GM18861 (cell line): ENCODE data around the gene RNASE7.
"Not testable (repeated sequence)": the region's sequence is repeated elsewhere in the genome, so short reads cannot be mapped to it uniquely, and the experiment has no call there.

Source experiments
- ATAC-seq: cut with Tn5 transposase; IDR thresholded peaks from one replicate; pipeline ENCODE4 v1.9.1; 2021; ENCODE audit not compliant: unreplicated experiment

RNASE7 gene, protein sequence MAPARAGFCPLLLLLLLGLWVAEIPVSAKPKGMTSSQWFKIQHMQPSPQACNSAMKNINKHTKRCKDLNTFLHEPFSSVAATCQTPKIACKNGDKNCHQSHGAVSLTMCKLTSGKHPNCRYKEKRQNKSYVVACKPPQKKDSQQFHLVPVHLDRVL

DNA sequence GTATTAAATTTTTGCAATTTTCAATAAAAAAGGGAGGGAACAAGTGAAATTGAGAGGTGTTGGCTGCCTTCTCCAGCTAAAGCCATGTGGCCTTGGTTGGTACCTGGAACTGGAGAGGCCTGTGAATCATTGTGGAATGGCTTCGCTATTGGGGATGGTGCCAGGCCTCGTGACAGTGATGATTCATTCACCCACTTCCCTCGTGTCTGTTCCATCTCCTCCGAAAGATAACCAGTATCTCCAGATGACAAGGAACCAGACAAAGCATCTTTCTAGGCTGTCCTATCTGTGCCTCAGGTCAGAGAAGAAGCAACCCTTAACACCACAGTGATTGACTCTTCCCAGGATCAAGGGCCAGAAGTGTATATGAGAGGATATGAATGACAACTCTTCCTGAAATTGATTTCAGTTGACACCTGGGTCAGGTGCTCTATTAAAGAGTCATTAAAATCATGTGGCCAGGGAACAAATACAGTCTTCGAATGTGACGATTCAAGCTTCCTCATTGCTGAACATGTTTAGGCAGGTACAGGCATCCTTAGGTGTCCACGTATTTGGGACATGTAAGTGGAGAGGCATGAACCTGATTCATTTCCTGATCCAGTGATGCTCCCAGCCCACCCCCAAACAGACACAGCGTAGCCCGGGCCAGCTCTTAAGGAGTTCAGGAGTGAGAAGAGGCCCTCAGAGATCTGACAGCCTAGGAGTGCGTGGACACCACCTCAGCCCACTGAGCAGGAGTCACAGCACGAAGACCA, at the start of gene RNASE7:
TSS of gene RNASE7 (plus strand) at position 687 of the 758 bp plus-strand sequence. CDS start 631 bp downstream, outside the sequence.
- ATAC-seq, result no peak

DNA sequence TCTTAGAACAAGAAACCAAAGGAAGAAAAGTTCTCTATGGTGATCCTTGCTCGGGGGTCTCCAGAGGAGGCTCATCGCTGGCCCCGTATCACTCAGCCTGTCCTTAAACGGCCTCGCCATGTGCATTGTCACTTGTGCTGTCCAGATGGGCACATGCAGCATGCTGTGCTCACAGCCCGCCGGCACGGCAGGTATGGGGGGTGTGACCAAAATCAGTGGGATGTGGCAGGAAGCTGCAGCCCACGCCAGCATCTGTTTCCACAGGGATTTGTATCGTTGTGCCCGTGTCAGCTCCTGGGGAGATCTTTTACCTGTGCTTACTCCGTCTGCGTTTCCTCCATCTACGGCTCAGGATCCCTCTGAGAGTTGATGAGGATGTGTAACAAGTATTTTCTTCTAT, 45.6 kb upstream of the RNASE7 start:
- ATAC-seq, result no peak

DNA sequence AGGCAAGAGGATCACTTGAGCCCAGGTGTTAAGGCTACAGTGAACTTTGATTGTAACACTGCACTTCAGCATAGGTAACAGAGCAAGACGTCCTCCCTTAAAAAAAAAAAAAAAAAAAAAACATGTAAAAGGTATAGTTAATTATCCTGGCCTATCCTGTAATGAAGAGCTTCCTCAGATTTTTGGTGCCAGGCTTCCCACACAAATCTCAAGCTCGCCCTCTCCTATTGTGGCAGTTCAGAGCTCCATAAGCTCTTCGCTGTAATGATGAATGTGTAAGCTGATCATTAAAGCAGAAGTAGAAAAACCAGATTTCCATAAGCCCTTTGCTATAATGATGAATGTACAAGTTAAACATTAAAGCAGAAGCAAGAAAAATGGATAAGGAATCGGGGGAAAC, 45.0 kb upstream of the RNASE7 start:
- ATAC-seq, result no peak

DNA sequence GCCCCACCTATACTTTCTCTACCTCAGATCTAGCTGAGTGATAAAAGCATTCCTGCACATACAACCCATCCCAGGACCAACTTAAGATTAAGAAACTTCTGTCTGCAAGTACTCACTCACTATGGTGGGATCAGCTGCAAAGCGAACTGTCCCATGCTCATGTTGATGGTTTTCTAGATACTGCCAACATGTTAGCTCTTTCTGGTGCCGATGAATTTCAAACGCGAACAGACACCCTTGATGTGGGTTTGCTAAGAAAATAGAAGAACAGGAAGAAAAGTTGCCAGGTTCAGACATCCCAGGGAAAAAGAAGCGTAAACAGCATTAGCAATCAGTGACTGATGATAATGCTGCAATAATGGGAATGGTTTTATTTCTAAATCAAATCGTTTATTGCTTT, 44.6 kb upstream of the RNASE7 start:
- ATAC-seq, result no peak

DNA sequence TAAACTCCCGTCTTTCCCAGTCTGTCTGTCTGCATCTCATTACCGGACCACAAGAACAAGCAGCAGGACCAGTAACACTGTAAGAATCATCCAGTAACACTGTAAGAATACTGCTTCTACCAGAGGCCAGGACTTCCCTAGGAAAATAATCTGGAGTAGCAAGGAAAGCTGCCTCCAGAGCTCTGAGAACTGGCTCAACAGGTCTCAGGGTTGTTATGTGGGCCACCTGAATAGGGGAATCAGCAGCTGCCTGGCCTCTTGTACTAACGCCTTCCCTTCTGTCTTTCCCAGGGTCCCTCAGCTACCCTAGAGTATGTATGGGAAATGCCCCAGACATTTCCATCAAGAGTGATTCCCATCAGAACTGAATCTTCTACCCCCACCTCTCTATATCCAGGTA, 44.0 kb upstream of the RNASE7 start:
- no peak for ATAC-seq

DNA sequence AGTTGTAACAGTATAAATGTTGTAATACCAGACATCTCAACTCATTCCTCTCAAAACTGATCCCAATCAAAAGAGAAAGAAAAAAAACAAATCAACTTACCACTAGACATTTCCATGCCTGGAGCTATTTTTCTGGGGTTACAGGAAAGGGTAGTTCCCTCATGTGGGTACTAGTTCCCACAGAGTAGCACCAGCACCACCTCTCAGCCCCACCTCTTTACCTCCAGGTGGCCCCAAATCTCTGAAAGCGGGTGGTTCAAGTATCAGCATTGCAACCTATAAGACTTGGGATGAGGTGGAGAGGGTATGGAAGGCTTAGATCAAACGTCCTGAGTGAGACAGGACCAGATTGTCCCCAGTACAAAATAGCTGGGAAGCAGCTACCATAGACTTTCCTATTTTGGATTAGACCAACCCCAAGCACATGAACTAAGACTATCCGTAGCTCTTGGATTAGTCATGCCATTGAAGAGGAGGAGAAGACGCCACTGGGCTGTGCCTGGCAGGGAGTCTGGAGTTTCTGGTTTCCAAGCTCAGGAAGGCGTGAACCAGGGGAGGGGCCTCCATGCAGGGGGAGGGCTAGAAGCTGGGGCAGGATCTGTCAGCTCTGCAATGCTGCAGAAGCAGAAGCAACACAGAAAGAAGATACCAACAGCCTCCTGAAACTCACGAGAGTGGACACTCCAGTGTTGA, 43.3 kb upstream of the RNASE7 start, which contains the start of gene SLC39A2:
TSS of gene SLC39A2 (plus strand) at position 620 of the 693 bp plus-strand sequence. CDS start 154 bp downstream, outside the sequence.
- ATAC-seq, result no peak

DNA sequence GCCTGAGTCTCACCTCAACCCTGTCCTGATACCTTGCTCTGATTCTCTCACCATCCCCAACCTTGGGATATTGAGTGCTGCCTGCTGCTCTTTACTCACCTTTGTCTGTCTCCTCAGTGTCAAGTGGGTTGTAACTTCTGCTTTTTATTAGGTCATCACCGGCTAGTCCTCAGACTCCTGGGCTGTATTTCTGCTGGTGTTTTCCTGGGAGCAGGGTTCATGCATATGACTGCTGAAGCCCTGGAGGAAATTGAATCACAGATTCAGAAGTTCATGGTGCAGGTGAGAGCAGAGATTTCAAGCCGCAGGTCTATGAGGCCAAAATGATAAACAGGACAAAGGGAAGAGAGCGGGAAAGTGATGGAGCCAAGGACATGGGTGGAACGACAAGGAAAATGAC, 42.6 kb upstream of the RNASE7 start:
- ATAC-seq, result no peak

DNA sequence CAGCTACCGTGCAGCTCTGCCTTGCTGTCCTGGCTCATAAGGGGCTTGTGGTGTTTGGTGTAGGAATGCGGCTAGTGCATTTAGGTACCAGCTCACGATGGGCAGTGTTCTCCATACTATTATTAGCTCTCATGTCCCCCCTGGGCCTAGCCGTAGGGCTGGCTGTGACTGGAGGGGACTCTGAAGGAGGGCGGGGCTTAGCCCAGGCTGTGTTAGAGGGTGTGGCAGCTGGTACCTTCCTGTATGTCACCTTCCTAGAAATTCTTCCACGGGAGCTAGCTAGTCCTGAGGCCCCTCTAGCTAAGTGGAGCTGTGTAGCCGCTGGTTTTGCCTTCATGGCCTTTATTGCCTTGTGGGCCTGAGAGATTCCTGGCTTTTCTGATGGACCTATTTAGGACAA, 40.9 kb upstream of the RNASE7 start:
- ATAC-seq, result no peak

DNA sequence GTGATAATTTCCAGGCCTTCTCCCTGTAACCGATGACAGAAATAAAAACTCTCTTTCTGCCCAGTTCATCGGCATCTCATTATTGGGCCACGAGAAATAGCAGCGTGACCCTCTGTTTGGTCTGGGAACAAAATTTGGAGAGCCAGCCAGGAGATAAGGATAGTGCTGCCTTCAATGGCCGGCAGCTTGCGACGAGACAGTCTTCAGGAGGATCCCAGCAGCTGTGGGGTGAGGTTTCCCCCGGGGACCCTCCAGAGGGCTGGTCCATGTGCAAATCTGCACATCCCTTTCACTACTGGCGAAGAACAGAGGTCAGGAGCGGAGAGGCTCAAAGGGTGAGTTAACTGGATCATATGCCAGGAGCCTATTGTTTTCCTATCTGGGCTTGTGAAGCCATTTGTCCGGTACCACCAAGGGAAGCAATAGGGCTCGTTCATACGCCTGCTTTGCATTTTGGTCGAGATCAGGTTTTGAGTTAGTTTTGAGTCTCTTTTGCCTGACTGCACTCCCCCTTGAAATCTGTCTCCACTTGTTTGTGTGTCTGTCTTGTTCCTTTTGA, 38.3 kb upstream of the RNASE7 start:
- ATAC-seq, result no peak

DNA sequence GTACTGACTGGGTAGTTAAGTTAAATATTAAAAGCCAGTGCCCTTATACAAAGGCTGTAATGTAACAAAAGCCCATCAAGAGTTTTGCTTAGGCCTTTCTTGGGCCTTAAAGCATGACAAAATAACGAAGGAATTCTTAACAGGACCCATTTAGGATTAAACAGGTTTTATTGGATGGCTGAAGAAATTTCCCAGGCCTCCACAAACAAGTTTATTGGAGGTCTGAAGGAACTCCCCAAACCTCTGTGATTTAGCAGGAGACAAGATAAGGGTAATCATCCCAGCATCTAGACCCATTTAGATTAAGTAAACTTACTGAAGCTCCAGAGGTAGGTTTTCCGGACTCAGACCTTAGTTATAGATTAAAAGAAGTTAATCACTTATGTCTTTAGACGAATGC, 32.4 kb upstream of the RNASE7 start:
- not testable (repeated sequence) for ATAC-seq

DNA sequence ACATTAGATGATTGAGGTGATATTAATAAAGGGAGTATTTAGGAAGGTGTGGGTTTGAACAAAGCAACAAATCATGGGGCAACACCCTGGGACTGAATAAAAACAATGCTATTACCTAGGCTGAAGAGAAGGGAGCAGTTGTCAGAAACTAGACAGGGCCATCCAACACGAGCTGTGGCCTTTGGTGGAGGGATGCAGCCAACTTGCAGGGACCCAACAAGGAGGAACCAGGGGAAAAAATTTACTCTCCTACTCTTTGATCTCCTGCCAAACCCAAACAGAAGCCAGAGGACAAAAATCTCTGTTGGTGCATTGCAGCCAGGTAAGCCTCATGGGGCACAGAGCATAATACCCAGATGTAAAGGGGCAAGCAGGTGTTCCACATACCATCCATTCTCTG, 31.0 kb upstream of the RNASE7 start:
- no peak for ATAC-seq

DNA sequence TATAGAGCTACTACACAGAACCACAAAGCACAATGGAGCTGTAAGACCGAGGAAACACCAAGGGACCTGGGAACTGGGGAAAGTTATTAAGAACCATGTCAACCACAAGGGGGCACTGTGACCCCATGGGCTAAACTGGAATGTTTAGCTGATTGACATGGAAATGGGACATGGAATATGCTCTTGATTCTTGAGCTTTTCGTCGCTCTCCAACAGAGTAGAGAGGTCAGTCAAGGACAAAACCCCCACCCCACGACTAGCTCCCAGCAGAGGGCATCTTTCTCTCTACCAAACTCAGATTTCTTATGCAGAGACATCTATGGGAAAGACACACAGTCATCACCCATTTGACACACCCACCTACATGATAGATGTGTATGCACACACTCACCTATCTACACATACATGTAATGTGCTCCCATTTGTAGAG, 27.4 kb upstream of the RNASE7 start:
- ATAC-seq, result no peak

DNA sequence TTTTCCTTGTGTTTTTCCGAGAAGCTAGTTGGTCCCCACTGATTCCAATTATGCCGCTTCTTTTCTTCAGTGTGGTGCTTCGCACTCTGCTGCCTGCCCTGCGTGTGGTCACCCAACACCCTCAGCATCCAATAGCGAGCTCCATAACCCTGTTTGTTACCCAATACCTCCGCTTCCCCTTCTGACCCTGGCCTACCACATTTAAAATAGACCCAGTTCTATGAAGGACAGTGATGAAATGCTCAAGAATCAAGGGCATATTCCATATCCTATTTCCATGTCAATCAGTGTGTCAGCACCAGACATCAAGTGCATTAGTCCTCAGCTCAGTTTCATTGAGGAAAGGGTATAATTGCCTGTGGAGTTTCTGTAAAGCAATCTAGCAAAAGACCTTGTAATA, 26.9 kb upstream of the RNASE7 start:
- no peak for ATAC-seq

DNA sequence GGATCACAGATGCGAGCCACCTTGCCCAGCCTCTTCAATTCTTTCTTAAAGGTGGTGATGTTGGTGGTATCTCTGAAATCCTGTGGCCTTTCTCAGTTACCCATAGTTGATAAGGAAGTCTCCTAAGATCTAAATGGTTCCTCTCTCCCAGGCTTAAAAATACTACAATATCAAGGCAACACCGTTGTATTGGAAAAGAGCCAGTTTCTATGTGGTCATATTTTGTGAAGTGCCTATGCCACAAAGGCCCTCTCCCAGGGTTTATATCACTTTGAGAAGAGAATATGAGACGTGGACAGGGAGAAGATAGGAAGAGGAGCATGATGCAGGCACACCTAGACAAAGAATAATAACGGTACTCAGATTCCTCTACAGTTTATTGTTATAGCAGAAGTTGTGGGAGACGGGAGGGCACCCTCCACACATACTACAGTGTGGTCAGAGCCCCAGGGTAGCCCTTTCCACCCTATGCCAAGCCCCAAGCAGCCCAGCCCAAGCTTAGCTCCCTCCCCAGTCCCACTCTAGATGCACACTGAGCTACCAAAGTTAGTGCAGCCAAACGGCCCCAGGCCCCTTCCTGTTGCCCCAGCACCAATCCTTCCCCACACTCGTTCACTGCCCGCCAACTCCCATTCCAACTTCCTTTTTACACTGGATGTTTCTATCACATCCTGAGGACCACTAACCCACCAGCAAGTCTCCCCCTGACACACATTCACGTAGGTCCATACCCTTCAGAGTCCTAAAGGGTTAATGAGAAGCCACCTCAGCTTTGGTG, 25.6 kb upstream of the RNASE7 start:
- no peak for ATAC-seq

DNA sequence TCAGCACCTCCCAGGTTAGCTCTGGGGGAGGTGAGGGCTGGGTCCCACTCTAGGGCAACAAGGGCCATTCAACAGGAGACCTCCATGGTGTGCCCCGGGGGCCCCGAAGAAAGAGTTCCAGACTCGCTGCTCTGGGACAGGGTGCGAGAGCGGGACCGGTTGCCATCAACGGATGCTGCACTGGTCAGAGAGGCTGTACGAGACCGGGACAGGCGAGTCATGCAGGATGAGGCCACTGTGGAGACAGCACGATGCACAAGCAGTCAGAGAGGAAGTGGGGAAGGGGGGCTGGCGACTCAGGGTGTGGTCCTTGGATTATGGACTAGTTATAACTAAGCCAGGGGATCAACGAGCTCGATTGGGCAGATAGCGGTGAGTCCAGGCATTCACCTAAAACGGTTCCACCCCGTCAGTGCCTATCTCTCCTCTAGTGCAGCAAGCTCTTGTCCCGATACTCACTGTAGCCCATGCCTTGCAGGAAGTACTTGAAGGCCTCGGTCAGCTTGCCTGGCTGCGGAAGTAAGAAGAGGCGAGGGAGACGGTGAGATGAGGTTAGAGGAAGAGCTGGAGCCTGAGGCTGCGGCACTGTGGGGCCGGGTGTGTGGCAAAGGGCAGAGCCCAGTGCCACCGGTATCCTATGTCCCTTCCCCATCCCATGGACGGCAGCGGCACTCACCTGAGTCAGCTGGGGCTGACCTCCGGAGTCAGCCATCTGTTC, 24.5 kb upstream of the RNASE7 start:
- ATAC-seq, result no peak

DNA sequence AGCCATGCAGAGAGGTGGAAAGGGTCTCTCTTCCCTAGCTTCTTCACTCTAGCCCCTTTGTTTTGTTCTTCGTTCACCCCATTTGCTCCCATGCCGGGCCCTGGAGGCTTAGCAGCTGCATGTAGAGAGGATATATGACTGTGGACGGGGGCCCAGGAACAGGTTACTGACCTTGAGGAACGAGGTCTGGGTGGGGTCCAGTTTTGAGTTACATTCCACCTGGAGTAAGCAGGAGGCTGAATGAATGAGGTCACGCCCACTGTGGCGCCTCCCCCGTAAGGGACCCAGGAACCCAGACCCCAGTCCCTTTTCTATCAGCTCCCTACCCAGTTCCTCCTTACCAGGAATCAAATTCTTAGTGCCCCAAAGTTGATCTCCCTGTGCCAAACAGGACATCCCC, 23.9 kb upstream of the RNASE7 start:
- ATAC-seq, result no peak

DNA sequence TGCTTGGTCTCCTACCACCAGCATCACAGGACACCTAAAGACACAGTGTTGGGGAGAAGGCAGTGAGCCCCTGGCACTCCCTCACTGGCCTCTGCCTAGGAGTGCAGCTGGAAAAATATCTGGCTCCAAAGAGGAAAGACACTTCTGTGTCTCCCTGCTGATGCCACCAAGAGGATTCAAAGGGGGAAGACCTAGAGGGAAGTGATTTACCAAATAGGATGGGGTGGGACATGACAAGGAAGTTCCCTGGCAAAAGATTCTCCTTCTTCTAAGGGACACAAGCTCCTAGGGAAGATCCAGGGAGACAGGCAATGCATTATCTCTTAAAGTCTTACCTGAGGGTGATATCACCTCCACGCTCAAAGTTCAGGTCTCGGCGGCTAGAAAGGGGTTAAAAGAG, 23.4 kb upstream of the RNASE7 start:
- ATAC-seq, result no peak

DNA sequence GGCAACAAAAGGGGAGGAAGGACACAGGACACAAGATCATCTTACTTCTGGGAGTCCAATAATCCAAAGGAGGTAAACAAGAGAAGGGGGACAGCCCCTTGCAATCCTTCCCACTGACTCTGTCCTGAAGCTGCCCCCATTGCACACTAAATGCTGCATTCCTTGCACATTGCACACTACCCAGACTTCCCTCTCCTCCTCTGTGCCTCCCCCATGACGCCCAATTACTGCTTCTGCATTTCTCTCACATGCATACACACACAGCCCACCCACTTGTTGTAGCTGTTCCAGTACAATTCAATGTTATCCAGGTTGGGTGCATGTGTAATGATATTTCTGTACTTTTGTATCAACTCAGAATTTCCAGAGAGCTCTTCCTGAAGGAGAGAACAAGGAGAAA, 22.8 kb upstream of the RNASE7 start:
- no peak for ATAC-seq

DNA sequence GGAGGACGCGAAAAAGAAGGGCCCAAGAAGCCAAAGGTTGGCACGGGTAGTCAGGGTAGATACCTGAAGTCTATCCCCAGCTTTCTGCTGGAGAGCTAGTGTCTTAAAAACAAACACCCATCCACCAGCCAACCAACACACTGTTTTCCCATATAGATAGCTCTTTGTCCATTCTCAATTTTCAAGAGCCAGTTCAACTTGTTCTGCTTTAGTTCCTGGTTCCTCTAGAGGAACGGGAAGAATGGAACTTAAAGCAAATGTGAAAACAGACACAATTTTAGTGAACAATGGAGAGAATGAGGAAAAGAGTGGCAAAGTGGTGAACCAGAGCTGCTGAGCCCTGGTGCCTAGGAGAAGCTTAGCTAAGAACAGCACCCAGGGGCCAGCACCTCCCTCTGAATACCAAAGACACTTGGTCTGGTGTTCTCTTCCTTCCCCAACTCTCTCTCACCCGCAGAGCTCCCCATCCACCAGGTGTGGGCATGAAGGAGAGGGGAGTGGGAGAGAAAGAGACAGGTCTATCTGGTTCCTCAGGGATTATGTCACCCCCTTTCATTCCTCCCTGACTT, 21.1 kb upstream of the RNASE7 start:
- no peak for ATAC-seq

DNA sequence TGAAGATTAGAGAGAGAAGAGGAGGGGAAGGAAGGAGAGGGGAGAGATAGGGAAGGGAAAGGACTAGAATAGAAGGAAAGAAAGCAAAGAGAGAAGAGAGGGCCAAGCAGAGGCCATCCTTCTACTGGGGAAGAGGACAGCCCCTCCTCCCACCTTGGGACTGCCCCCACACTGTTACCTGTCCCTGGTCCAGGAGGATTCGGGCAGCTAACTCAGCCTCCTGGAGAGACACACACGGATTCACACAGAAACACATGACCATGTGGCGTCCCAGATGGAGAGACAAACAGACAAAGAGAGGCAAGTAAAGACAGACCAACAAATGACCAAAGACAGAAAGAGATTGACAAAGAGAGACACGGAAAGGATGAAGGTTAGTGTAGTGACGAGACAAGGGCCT, 19.5 kb upstream of the RNASE7 start:
- ATAC-seq, result no peak
